Nephron progenitor cell (in vitro differentiated cells): ENCODE measurements around the gene ARID2.

ENCODE experiments used
- DNase-seq: peaks from one replicate; pipeline ENCODE4 v3.0.0; 2021
- H3K27ac Mint-ChIP-seq: 2 replicates; pipeline ENCODE4 v1.8.0; 2021; ENCODE audit warnings: mild to moderate bottlenecking, moderate library complexity, mixed read lengths
- H3K27me3 Mint-ChIP-seq: 2 replicates; pipeline ENCODE4 v1.8.0; 2021; ENCODE audit warnings: mild to moderate bottlenecking, low read depth, mixed read lengths; ENCODE audit not compliant: poor library complexity
- H3K36me3 Mint-ChIP-seq: 2 replicates; pipeline ENCODE4 v1.8.0; 2021; ENCODE audit warnings: low read depth, mixed read lengths
- H3K4me1 Mint-ChIP-seq: 2 replicates; pipeline ENCODE4 v1.8.0; 2021; ENCODE audit warnings: mixed read lengths
- H3K4me3 Mint-ChIP-seq: 2 replicates; pipeline ENCODE4 v1.8.0; 2021; ENCODE audit warnings: mild to moderate bottlenecking, moderate library complexity, mixed read lengths
- H3K9me3 Mint-ChIP-seq: 2 replicates; pipeline ENCODE4 v1.8.0; 2021; ENCODE audit warnings: mild to moderate bottlenecking, moderate library complexity, mixed read lengths
- CTCF ChIP-seq: fragments of 200-600 bp; sonication (generic); IDR thresholded peaks from 2 replicates; pipeline ENCODE4 v1.5.0; 2021; ENCODE audit warnings: antibody characterized with exemption

The ARID2 gene

DNA sequence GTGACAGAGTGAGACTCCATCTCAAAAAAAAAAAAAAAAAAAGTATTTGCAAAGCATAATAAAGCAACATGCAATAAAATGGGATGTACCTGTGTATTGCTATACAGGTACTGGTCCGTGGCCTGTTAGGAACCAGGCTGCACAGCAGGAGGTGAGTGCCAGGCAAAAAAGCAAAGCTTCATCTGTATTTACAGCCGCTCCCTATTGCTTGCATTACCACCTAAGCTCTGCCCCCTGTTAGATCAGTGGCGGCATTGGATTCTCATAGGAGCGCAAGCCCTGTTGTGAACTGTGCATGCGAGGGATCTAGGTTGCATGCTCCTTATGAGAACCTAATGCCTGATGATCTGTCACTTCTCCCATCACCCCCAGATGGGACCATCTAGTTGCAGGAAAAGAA lies 147.6 kb downstream of the ARID2 start:
- Mint-ChIP-seq H3K36me3 (peaks cover 97% of the 10 kb centered on the region), H3K4me3 (no peak overlapping the region), H3K9me3 (peaks cover 24% of the 10 kb centered on the region), H3K4me1 (peaks cover 22% of the 10 kb centered on the region), H3K27ac (no peak overlapping the region), H3K27me3 (peaks cover 3% of the 10 kb centered on the region)
- no peak for TF ChIP-seq CTCF
- no peak for DNase-seq

- Mint-ChIP-seq H3K27me3 (peaks cover 3% of the 10 kb centered on the region), H3K4me1 (peaks cover 22% of the 10 kb centered on the region), H3K27ac (peak overlapping the region; percentile 79), H3K36me3 (peaks cover 97% of the 10 kb centered on the region), H3K4me3 (peak overlapping the region; percentile 13), H3K9me3 (peaks cover 24% of the 10 kb centered on the region)
- no peak for DNase-seq
- no peak for TF ChIP-seq CTCF
These were observed 149.2 kb downstream of the ARID2 start for GRCh38 chr12:45878630-45879255.

- no peak for TF ChIP-seq CTCF
- DNase-seq: no peak
- peak overlapping the region; percentile 79 for H3K27ac Mint-ChIP-seq
- H3K36me3 Mint-ChIP-seq: peaks cover 97% of the 10 kb centered on the region
- peaks cover 22% of the 10 kb centered on the region for H3K4me1 Mint-ChIP-seq
- peaks cover 20% of the 10 kb centered on the region for H3K9me3 Mint-ChIP-seq
- H3K27me3 Mint-ChIP-seq: peaks cover 3% of the 10 kb centered on the region
- no peak overlapping the region for H3K4me3 Mint-ChIP-seq
These were observed 149.9 kb downstream of the ARID2 start for GRCh38 chr12:45879363-45879895.

DNA sequence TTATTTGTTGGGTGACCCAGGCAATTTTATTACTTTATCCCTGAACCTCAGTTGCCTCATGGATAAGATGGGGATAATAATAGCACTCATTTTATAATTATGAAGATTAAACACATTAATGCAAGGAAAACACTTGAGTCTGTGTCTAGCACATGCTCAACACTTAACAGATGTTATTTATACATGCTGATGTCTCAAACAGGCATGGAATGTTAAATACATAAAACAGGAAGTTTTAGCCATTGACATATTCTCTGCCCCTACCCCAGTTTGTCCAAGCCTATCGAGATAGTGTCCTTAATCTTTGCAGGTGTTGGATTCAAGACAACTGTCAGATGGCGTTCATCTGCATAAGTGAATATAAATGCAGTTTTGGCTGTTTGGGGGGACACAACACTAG lies 151.0 kb downstream of the ARID2 start:
- H3K9me3 Mint-ChIP-seq: peaks cover 17% of the 10 kb centered on the region
- H3K27ac Mint-ChIP-seq: no peak overlapping the region
- no peak for TF ChIP-seq CTCF
- DNase-seq: no peak
- no peak overlapping the region for H3K4me3 Mint-ChIP-seq
- H3K27me3 Mint-ChIP-seq: peaks cover 3% of the 10 kb centered on the region
- peaks cover 97% of the 10 kb centered on the region for H3K36me3 Mint-ChIP-seq
- H3K4me1 Mint-ChIP-seq: peaks cover 22% of the 10 kb centered on the region

DNA sequence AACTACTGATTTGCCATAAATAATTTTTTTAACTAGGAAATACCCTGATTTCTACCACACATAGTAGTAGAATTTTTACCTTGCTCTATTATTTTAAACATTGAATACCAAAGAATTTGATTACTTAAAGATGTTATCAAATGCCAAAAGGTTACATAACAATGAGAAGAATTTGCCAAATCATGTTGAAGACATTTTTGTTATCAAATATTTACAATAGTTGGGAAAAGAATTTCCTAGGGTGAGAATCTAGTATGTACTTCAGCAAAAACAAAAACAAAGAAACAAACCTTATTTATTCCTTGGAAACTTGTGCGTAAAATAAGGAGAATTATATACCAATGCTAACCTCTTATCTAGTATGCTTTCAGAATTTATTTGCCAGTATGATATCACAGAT lies 153.7 kb downstream of the ARID2 start:
- DNase-seq: no peak
- TF ChIP-seq CTCF: no peak
- H3K27me3 Mint-ChIP-seq: peaks cover 3% of the 10 kb centered on the region
- H3K36me3 Mint-ChIP-seq: peaks cover 96% of the 10 kb centered on the region
- no peak overlapping the region for H3K27ac Mint-ChIP-seq
- peaks cover 12% of the 10 kb centered on the region for H3K9me3 Mint-ChIP-seq
- H3K4me1 Mint-ChIP-seq: peaks cover 14% of the 10 kb centered on the region
- no peak overlapping the region for H3K4me3 Mint-ChIP-seq

DNA sequence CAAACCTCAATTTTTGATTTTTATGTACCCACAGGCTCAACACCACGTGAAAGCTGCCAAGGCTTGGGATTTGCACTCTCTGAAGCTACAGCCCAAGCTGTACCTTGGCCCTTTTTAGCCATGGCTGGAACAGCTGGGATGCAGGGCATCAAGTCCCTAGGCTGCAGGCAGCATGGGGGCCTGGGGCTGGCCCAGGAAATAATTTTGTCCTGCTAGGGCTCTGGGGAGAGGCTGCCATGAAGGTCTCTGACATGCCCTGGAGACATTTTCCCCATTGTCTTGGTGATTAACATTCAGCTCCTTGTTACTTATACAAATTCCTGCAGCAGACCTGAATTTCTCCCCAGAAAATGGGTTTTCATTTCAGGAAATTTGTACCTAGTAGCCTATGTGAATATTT lies 157.2 kb downstream of the ARID2 start:
- Mint-ChIP-seq H3K36me3 (peaks cover 69% of the 10 kb centered on the region), H3K4me3 (no peak overlapping the region), H3K9me3 (peaks cover 12% of the 10 kb centered on the region), H3K4me1 (no peaks in the 10 kb centered on the region), H3K27ac (no peak overlapping the region), H3K27me3 (peaks cover 3% of the 10 kb centered on the region)
- no peak for TF ChIP-seq CTCF
- DNase-seq: no peak
